HepG2 (cell line): ENCODE results near the gene AP4M1. TPM values are rescaled to one million over a fixed set of nuclear protein-coding genes. Genes with fewer than 3 reads are reported as not detected.

Experiments
- ATF2 ChIP-seq: sonication (generic); formaldehyde crosslinking; IDR thresholded peaks from 2 replicates; pipeline ENCODE4 v1.4.0; 2020; ENCODE audit warnings: missing genetic modification reagents
- E2F1 ChIP-seq: sonication (generic); formaldehyde crosslinking; IDR thresholded peaks from 2 replicates; pipeline ENCODE4 v1.5.0; 2020; ENCODE audit warnings: missing genetic modification reagents
- FOSL2 ChIP-seq: sonication (generic); formaldehyde crosslinking; IDR thresholded peaks from 2 replicates; pipeline ENCODE4 v1.4.0; 2020; ENCODE audit warnings: missing genetic modification reagents
- HCFC1 ChIP-seq: fragments of 150-350 bp; IDR thresholded peaks from 2 replicates; pipeline ENCODE4 v1.6.1; 2014; ENCODE audit warnings: low read depth, low read length
- HMG20A ChIP-seq: IDR thresholded peaks from 2 replicates; pipeline ENCODE4 v1.6.1; 2016; ENCODE audit warnings: borderline replicate concordance
- NONO ChIP-seq, 2 experiments: fragments of 450-650 bp in 1 of 2; sonication (generic) in 1 of 2; formaldehyde crosslinking in 1 of 2; IDR thresholded peaks in 1 of 2; conservative IDR thresholded peaks in 1 of 2; 2 replicates each; pipeline versions ENCODE4 v1.6.1 to v1.8.0; 2017 to 2022; ENCODE audit warnings: mild to moderate bottlenecking in 1 of 2, missing genetic modification reagents in 1 of 2, moderate library complexity in 1 of 2
- RERE ChIP-seq: IDR thresholded peaks from 2 replicates; pipeline ENCODE4 v1.6.1; 2016; ENCODE audit warnings: low read depth, missing genetic modification reagents, missing compliant biosample characterization
- REXO4 ChIP-seq: sonication (generic); formaldehyde crosslinking; IDR thresholded peaks from 2 replicates; pipeline ENCODE4 v1.8.0; 2022; ENCODE audit warnings: missing genetic modification reagents, mild to moderate bottlenecking, borderline replicate concordance
- RFX1 ChIP-seq: fragments of 450-650 bp; IDR thresholded peaks from 2 replicates; pipeline ENCODE4 v1.6.1; 2017
- SOX5 ChIP-seq: IDR thresholded peaks from 2 replicates; pipeline ENCODE4 v1.6.1; 2016; ENCODE audit warnings: borderline replicate concordance
- TFDP1 ChIP-seq: IDR thresholded peaks from 2 replicates; pipeline ENCODE4 v1.6.1; 2016; ENCODE audit warnings: missing compliant biosample characterization, missing genetic modification reagents, borderline replicate concordance
- XRCC5 ChIP-seq: fragments of 200-400 bp; formaldehyde crosslinking; optimal IDR thresholded peaks from 2 replicates; pipeline ENCODE3; 2017; ENCODE audit warnings: mild to moderate bottlenecking, low read length
- ZBTB14 ChIP-seq: sonication (generic); formaldehyde crosslinking; IDR thresholded peaks from 2 replicates; pipeline ENCODE4 v1.4.0; 2020; ENCODE audit warnings: missing genetic modification reagents
- ZNF569 ChIP-seq: sonication (generic); formaldehyde crosslinking; IDR thresholded peaks from 2 replicates; pipeline ENCODE4 v1.5.0; 2020; ENCODE audit warnings: mild to moderate bottlenecking, missing genetic modification reagents, moderate library complexity, borderline replicate concordance
- ZNF644 ChIP-seq: IDR thresholded peaks from 2 replicates; pipeline ENCODE4 v1.6.1; 2016; ENCODE audit warnings: low read depth
- polyA plus RNA-seq, 8 experiments: library from polyadenylated mRNA; depleted of rRNA in 3 of 8; stranded (reverse) in 7 of 8; unstranded in 1 of 8; fragments of >200 nt; fragmentation: Illumina TruSeq in 4 of 8; extraction: Trizol in 4 of 8; gene quantifications; 2 replicates each; pipeline versions ENCODE4 v1.2.1 to v1.2.3, GENCODE V29; 2011 to 2016; ENCODE audit warnings: low read depth in 4 of 8, missing spikeins in 1 of 8, mixed read lengths in 1 of 8; ENCODE audit not compliant: insufficient read depth in 1 of 8
- total RNA-seq, 5 experiments: library from RNA; depleted of rRNA; stranded (reverse); fragments of >200 nt; fragmentation: Illumina TruSeq; extraction: Trizol; gene quantifications; 2 replicates each; pipeline ENCODE4 v1.2.3, GENCODE V29; 2016; ENCODE audit warnings: low read depth in 1 of 5
- TF ChIP-seq, protein P1 (sequence below): conservative IDR thresholded peaks from 2 replicates; pipeline ENCODE4 v1.6.1; 2018; ENCODE audit warnings: missing genetic modification reagents

AP4M1 gene
- total and polyA plus RNA-seq, 2 of the 13 experiments (the other 11 are each of a cell fraction or from before 2014, with no cell fraction given), result 6.3 to 9.7 TPM

DNA sequence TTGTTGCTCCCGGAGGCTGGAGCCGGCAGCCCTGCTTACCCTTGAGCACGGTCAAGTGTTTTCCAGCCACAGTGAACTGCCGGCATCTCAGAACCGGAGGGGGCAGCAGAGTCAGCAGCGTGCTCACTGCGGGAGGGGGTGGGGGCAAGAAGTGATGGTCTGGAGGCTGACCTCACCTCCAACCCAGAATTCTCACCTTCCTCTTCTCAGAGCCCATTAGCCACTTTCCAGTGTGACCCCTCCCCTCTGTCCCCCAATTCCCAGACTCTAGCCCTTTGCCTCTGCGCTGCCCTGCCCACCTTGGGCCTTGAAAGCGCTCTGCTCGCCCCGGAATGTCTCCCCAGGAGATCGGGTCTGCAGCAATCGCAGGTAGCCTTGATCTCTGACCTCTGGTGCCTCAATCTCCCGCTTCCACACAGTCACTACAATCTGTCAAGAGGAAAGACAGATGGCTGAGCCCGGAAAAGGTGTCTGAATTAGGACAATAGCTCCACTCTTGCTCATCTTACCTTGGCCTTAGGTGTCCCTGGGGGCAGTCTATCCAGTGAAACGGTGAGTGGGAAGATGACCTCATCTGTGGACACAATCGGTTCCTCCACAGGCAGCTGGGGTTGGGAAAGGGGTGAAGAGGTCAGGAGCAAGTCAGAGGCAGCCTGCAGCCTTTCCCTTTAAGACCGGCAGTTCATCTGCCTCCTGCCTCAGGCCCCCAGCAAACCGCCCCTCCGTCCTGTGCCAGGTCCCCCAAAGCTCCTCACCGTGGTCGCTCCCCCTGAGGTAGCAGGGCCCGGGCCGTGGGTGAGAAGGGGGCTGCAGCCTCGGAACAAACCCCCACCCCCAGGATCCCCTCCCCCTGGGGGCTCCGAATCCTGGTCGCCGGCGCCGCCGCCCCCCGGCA lies 56.1 kb downstream of the AP4M1 start (continued):
- TF ChIP-seq XRCC5 (peak; percentile 28), E2F1 (no peak), HCFC1 (no peak), HMG20A (no peak; the same call in 1 of the 2 replicates), ATF2 (CRISPR knock-in tag) (peak; percentile 96), FOSL2 (CRISPR knock-in tag) (peak; percentile 76), NONO (IDR thresholded peaks at IDR 0.05) (no peak), NONO (CRISPR knock-in tag; conservative IDR thresholded peaks at IDR 0.05) (no peak), RERE (CRISPR knock-in tag) (peak; percentile 35; the same call in 1 of the 2 replicates), RFX1 (no peak), SOX5 (peak; percentile 51; the same call in 1 of the 2 replicates), REXO4 (CRISPR knock-in tag) (no peak), ZBTB14 (CRISPR knock-in tag) (no peak), ZNF644 (CRISPR knock-in tag) (no peak), TFDP1 (CRISPR knock-in tag) (no peak), ZNF569 (no peak)
- TF ChIP-seq, protein P1, sequence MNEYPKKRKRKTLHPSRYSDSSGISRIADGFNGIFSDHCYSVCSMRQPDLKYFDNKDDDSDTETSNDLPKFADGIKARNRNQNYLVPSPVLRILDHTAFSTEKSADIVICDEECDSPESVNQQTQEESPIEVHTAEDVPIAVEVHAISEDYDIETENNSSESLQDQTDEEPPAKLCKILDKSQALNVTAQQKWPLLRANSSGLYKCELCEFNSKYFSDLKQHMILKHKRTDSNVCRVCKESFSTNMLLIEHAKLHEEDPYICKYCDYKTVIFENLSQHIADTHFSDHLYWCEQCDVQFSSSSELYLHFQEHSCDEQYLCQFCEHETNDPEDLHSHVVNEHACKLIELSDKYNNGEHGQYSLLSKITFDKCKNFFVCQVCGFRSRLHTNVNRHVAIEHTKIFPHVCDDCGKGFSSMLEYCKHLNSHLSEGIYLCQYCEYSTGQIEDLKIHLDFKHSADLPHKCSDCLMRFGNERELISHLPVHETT (CRISPR knock-in tag), result peak; percentile 77
